CD4-positive, alpha-beta T cell treated with Interleukin-17A for 1 hour (primary cell): Measurements from ENCODE around the gene PTCD2.
"Not testable (repeated sequence)": the region's sequence is repeated elsewhere in the genome, so short reads cannot be mapped to it uniquely, and the experiment has no call there.

ENCODE experiments used
- DNase-seq: peaks from one replicate; pipeline ENCODE4 v3.0.0-alpha.2; 2020

Gene PTCD2

GRCh38 chr5:72383280-72383679, 63.1 kb downstream of the PTCD2 start:
- DNase-seq, result no peak

- no peak for DNase-seq
These were observed 63.6 kb downstream of the PTCD2 start for GRCh38 chr5:72383726-72384125.

GRCh38 chr5:72386639-72387038, 66.5 kb downstream of the PTCD2 start:
- no peak for DNase-seq

GRCh38 chr5:72387985-72388384, 67.8 kb downstream of the PTCD2 start:
- no peak for DNase-seq

- DNase-seq, result no peak
These were observed 68.5 kb downstream of the PTCD2 start for GRCh38 chr5:72388646-72389045.

GRCh38 chr5:72390836-72391235, 70.7 kb downstream of the PTCD2 start:
- DNase-seq, result no peak

GRCh38 chr5:72392326-72392733, 72.2 kb downstream of the PTCD2 start:
- DNase-seq, result no peak

GRCh38 chr5:72393052-72393451, 72.9 kb downstream of the PTCD2 start:
- no peak for DNase-seq

GRCh38 chr5:72394688-72395087, 74.5 kb downstream of the PTCD2 start:
- no peak for DNase-seq

DNA sequence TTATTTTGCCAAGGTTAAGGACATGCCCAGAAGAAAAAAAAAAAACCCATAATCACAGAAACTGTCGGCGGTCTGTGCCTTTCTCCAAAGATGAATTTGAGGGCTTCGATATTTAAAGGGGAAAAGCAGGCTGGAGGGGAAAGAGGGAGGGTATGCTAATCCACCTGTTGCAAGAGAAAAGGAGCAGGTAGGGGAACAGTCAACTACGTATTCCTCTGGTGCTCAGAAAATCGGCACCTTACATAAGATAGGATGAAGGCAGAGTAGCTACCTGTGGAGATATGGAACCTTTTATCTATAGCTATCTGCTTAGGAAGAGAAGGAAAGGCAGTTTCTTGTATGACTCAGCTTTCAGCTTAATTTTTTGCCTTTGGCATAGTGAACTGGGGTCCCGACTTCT, 77.7 kb downstream of the PTCD2 start:
- DNase-seq, result no peak

DNA sequence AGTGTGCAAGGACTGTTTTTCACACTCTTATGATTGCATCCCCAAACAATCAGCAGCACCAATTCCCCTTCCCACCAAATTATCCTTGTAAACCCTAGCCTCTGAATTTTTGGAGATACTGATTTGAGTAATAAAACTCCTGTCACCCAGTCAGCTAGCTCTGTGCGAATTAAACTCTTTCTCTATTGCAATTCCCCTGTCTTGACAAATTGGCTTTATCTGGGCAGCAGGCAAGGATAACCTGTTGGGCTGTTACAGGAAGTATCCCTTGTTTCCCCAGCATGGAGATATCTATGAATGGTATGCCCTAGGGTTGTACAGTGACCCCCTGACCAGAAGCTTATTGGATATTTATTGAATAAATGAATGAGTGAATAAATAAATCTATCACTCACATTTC, 80.8 kb downstream of the PTCD2 start:
- no peak for DNase-seq

- no peak for DNase-seq
These were observed 82.3 kb downstream of the PTCD2 start for GRCh38 chr5:72402381-72402890.

DNA sequence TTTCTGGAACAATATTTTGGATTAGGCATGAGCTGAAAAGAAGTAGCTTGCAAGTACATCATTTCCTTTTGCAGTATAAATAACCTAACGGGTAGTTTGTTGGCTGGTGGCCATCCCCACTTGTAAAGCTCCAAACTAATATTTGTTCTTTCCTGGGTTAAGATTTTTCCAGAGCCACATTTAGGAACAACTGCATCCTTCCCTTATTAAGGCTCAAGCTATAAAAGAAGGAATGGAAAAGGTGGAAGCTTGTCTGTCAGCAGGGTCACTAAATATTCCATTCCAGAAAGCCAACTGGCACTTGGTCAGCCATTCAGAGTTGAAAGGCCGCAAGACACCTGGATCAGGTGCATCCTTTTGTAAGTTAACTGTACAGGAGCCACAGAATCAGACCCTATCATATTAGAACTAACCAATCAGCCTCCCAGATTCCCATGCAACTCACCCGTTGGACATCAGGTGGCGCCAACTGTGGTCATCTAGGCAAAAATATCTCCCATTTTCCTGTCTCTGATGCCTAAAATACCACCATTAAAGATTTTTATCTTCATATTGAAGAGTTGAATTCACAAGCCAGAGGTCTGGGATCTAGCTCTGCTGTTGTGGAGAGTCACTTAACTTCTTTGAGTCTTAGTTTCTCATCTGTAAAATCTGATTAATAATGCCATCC, 82.9 kb downstream of the PTCD2 start:
- DNase-seq, result no peak

- DNase-seq, result not testable (repeated sequence)
These were observed 84.6 kb downstream of the PTCD2 start for GRCh38 chr5:72404771-72405170.

- no peak for DNase-seq
These were observed 86.9 kb downstream of the PTCD2 start for GRCh38 chr5:72407078-72407477.

DNA sequence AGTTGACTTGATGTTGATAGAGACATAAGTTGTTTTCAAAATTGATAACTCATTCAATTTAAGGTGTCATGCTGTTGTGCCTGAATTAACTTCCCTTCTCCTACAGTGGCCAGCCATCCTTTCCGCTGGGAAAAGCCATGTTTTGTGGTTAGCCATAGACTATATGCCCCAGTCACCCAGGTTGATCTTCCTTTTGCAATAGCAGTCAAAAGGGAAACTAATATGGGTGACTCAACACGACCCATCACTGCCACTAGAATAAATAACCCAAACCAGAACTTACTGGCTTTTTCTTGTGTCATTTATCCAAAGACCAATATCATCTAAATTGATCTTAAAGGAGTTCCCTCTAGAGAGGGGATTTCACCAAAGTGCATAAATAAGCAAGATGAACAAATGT, 87.4 kb downstream of the PTCD2 start:
- DNase-seq, result no peak

DNA sequence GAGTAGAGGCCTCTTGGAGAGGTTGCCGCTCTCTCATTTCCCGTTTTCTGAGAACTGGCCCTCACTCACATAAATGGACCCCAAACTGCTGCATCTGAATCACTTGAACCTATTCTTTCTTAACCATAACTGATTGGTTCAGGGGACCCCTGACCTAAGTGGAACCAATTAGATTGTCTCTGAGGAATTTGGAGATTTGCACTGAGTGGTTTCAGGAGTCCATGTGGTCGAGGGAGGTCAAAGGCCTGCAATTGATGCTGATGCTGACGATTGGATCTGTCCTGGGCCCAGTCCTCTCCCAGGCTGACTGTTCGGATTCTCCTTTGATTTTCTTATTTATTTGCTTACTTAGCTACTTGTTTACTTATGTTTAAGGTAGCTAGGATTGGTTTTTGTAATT, 88.0 kb downstream of the PTCD2 start:
- no peak for DNase-seq

- DNase-seq, result no peak
These were observed 88.4 kb downstream of the PTCD2 start for GRCh38 chr5:72408603-72409002.

DNA sequence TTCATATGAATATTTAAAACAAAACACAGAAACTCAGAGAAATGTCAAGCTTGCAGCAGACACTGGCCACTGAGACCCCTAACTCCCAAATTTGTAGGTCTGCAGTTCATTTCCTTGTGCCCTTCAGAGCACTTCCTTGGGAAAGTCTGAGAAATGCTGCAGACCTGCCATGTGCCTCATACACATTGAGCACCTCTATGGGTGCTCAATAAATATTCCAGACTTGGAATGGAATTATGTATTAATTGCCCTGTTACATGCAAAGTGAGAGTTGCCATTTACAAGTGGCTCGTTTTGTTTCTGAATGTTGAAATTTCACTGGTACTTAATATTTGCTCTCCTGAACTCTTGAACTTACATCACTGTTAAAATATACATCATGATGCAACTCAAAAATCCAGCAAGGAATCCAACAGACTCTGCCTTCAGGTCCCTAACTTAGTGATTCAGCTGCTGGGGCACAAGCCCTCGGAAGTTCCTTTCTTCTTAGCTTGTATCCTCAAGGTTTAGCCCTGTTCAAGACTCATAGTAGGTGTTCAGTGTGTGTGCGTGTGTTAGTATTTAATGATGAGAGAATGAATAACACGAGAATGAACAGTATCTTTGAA, 90.6 kb downstream of the PTCD2 start:
- DNase-seq, result no peak

DNA sequence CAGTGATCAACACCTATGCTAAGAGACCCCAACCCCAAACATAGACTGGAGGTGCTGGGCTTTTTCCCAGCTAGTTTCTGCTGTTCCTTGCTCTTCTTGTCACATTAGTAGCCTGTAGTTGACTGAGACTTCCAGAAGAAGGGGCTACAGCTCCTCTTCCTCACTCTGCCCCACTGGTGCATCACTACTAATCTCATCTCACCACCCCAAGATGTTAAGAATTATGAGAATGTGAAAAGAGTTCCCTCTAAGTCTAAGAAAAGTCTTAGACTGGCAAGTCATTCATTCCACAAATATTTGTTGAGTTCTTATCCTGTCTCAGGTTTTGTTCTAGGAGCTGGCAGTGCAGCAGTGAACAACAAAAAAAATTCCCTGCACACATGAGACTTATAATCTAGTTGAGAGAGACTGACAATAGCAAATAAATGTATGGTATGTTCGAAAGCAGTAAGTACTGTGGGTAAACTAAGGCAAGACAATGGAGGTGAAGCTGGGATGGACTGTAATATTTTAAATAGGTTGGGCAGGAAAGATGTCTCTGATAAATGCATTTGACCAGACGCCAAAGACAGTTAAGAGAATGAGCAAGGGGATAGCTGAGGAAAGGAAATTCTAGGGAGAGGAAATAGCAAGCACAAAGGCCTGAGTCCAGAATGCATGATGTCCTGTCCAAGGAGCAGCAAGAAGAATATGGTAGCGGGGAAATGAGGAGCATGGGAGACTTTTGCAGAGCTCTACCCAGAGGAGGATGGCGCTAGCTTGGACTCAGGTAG, 92.3 kb downstream of the PTCD2 start:
- no peak for DNase-seq

DNA sequence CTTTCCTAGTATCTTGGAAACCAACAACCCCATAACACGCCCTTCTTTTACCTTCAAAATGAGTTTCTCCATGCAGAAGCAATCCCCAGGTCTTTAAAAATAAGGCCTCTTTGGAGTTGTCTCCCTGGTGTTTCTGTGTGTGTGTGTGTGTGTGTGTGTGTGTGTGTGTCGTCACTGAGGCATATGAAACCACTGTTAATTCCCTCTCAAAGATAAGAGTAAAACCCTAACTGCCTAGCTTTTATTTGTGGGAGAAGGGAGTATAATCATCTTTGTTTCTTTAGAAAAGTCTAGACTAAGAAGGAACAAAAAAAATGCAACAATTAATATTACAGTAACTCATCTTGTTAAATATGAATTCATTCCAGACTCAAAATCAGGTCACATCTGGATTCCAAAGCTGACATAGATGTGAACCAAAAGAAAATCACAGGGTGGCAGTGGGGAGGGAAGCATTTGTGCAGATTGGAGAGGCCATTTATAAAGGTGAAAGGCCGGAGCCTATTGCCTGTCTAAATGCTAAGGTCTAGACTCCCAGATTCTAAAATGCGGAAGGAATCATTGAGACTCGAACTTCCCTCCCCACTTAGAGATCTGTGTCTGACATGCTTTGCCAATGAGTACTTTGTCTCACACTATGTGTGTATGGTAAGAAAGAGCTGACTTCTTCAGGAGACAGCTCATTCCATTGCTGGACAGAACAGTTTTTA, 95.6 kb downstream of the PTCD2 start:
- no peak for DNase-seq

DNA sequence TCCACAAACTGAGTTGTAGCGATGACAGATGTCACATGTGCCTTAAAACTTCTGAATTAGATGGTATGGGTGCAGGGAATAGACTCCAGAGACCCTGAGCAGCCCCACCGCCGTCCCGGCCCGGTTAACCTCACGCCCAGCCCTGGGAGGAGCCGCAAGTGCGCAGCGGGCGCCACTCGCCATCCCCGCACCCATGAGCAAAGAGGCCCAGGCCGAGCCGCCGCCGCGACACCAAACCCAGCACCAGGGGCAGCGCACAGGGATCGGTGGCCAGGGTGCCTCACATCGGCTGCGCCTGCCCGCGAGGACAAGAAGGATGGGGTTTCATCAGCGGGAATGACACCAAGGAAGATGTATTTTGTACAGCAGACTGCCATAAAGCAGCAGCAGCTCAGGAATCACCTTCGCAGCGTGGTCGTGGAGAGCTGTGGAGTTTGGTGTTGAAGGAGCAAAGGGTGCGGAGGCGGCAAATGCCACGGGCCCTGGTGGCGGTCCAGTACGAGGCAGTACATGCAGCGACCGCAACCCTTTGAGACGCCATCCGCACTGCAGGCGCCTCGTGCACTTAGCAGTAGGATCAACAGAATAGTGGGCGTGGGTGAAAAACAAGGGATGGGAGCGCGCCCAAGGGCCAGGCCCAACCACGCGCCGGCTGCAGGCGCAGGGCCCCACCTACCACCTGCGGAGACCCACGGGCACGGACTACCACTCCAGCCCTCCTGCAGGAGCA, 97.3 kb downstream of the PTCD2 start:
- no peak for DNase-seq
